NCI-H345 treated with DMSO at 0.1 percent for 48 hours (cell line): Measurements from ENCODE around the gene MRPL38.
"Not testable (repeated sequence)": the region's sequence is repeated elsewhere in the genome, so short reads cannot be mapped to it uniquely, and the experiment has no call there.

Experiments
- DNase-seq: peaks from one replicate; lab custom pipeline; 2025; ENCODE audit not compliant: unreplicated experiment; lab: John Stamatoyannopoulos, UW

MRPL38 gene

DNA sequence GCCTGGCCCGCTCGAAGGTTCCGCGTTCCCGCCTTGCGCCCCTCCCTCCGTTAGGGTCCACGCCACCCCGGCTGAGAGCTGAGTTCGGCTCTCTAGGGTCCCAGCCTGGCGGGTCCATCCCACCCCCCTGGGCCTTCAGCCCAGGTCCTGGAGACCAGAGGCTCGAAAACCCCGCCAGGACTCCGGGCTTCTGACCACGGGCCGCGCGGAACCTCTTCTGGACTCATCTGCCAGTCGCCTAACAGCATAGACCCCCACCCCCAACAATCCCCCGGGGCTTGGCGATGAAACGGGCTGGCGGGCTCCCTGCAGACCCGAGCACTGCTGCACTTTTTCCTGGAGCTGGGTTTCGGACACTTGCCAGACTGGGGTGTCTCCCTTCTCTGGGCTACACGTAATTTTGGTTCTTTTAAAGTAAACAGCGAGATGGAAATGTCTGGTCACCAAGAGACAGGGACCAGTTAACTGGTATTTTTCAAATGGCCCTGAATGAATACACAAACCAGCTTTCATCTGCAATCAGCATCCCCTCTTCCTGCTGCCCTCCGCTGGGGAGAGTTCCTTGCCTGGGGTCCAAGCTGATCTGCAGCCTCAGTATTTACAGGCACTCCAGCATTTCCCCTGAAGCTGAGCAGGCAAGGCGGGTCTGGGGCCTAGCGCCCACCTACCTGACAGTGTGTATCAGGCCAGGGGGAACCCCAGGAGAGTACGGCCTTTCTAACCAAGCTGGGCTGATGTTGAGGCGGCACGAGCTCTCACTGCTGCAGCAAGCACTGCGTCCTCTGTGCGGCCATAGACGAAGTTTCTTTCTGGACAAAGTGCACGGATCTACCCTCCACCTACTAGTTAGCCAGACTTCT lies 7.3 kb downstream of the MRPL38 start:
- DNase-seq = no peak

- DNase-seq = peak; percentile 56
Observed at GRCh38 chr17:75896415-75897159, 8.1 kb downstream of the MRPL38 start, which contains the start of gene TRIM65. TSS of gene TRIM65 (minus strand) at chr17:75896951. CDS start at chr17:75896937, 14 bp downstream.

GRCh38 chr17:75895370-75896155 lies 9.1 kb downstream of the MRPL38 start:
- no peak for DNase-seq

DNA sequence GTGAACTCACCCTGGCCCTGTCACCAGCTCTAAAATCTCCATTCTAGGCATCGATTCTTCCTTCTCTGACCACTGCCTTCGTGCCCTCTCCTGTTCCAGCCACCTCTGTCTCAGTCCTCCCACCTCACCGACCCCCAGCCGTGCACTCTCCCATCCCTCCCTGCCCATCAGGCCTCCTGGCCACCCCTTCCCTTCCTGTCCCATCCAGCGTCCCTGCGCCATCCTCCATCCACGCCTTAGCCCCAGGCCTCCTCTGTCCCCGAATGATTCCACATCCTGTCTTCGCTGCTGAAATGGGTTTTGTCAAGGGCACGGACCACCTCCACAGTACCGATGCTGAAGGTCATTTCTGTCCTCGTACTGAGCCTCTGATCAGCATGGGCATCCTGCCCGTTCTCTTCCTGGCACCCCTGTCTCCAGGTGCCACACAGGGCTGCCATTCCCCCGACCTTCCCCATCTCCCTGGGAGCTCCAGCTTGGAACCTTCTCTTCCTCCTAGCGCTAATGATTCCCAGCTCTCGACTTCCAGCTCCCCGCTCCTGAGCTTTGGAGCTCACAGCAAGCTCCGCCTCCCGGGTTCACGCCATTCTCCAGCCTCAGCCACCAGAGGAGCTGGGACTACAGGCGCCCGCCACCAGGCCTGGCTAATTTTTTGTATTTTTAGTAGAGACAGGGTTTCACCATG lies 10.5 kb downstream of the MRPL38 start:
- DNase-seq = no peak

- DNase-seq = no peak
Observed at GRCh38 chr17:75893305-75894048, 11.2 kb downstream of the MRPL38 start.

DNA sequence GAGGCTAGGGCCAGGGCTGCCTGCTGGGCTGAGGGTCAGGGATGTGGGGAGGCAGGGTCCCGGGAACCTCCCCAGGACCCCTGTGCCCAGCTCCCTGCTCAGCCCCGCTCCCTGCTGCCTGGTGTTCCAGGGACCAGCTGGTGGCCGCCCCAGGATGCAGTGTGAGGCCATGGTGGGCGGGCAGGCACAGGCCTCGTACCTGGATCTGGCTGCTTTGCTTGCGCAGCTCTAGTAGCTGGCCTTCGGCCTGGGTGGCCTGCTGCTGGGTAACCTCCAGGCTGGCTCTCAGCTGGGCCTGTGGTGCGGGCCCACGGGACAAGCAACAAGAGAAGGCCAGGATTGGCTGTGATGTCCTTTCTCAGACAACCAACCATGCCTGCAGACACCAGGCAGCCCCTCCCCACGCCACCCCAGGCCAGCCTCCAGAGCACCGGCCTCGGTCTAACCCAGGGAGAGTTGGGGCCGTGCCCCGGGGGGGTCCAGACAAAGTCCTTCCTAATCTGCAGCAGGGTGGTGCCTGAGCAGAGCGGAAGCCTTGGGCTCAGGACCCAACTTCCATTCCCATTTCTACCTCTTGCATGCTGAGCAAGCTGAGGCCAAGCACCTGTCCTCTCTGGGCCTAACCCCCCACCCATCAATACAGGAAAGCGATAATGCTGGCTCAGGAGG lies 12.0 kb downstream of the MRPL38 start:
- DNase-seq = no peak

DNA sequence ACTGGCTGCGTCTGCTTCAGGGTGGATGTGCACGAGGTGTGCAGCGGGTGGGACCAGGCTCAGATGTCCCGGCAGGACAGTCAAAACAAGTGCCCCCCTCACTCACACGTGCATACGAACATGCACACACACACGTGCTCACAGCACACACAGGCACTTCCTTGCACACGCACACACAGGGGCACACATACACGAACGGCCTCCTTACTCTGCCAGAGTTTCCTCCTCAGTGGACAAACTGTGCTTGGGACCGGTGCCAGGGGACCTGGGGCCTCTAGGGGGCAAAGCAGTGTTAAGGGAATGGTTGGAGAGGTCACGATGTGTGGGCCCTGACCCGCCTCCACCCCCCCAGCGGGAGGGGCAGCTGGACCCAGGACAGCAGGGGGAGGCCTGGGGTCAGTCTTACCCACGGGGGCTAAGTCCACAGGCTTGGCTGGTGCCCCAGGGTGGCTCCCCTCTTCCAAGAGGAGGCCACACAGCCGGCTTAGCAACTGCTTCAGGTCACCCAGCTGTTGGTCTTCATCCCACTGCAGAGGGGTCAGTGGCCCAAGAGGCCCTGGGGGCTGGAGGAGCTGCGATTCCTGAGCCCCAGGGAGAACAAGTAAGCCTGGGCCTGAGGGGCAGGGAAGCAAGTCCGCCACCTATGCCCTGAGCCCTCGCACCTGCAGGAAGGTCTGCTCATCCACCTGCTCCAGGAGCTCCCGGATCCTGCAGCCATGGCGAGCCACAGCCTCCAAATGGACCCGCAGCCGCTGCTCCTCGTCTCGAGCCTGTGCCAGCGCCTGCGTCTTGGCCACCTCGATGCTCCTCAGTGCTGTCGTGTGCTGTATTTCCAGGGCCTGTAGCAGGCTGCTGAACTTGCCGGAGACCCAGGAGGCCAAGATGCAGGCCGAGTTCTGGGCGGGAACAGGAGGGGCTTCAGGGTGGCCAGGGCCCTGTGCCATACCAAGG lies 12.8 kb downstream of the MRPL38 start:
- no peak for DNase-seq

DNA sequence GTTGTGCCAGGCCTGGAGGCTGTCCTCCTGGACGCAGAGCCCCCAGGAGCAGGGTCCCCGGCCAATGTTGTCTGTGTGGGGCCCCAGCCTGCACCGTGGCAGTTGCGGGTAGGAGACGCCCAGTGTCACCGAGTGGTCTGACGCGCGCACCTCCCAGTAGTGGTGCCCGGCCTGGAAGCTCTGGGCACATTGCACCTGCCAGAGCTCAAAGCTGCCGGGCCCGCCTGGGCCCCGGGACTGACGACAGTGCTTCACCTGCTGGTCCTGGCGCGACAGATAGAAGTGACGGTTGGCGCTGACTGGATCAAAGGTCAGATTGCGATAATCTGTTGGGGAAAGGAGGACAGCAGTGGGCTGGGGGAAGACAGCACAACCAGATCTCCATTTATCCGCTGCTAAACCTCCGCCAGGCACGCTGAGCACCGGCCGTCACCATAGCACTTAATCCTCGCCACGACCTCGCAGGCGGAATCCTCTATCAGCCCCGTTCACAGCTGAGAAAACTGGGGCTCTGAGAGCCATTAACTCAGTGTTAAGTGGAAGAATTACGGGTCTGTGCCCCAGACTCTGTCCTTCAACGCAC lies 13.6 kb downstream of the MRPL38 start:
- DNase-seq = no peak

DNA sequence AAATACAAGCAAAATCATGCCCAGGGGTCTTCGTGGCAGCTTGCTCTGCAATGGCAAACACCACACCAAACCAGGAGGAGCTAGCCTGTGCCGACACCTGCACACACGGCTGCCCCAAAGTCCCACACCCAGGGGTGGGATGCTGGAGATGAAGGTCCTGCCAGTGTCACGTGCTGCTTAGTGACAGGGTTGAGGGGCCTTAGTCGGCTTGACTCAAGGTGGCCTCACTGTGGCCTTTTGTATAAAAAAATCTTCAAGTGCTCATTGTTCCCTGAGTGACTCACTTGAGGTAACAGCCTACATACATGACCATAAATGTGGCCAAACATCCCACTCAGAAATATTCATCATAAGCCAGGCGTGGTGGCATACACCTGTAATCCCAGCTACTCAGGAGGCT lies 15.2 kb downstream of the MRPL38 start:
- no peak for DNase-seq

- no peak for DNase-seq
Observed at GRCh38 chr17:75888484-75888883, 16.2 kb downstream of the MRPL38 start.

GRCh38 chr17:75885860-75886259 lies 18.8 kb downstream of the MRPL38 start:
- DNase-seq = not testable (repeated sequence)

GRCh38 chr17:75885431-75885830 lies 19.3 kb downstream of the MRPL38 start:
- DNase-seq = no peak

DNA sequence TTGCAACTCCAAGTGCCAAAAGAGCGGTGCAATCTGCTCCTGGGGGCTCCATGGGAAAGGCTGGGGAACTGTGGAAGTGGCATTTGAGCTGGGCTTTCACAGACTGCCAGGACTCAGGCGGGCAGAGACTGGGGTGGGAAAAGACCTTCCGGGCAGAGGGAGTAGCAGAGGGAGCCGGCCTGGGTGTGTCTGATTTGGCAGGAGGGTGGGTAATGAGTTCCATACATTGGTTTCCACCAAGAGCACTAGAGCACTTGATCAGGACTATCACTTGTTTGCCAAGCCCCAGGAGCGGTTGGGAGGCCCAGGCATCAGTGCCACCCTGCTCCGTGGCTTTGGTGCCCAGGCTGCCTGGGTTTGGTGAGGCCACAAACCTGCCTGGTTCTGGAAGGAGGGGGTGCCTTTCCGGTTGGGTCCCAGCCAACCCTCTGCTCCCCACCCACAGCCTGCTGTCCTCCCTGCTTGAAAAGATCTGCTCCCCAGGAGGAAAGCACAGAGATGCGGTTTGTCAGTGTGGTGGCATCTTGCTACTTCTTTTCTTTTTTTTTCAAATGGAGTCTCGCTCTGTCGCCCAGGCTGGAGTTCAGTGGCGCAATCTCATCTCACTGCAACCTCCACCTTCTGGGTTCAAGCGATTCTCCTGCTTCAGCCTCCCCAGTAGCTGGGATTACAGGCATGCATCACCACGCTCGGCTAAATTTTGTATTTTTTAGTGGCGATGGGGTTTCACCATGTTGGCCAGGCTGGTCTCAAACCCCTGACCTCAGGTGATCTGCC lies 22.8 kb downstream of the MRPL38 start:
- no peak for DNase-seq

- no peak for DNase-seq
Observed at GRCh38 chr17:75880266-75880665, 24.4 kb downstream of the MRPL38 start.

GRCh38 chr17:75878174-75878998 lies 26.3 kb downstream of the MRPL38 start, which contains the start of gene TRIM47:
TSS of gene TRIM47 (minus strand) at chr17:75878581. CDS start at chr17:75878548, 33 bp downstream.
- DNase-seq = no peak

GRCh38 chr17:75877752-75878173 lies 26.9 kb downstream of the MRPL38 start:
- DNase-seq = peak; percentile 46
